Lung (tissue), 12 donors: ENCODE results near the gene RPLP1. TPM values are rescaled to one million over a fixed set of nuclear protein-coding genes. Genes with fewer than 3 reads are reported as not detected.

Source experiments
- ATAC-seq: fragments of 200-7000 bp; cut with Tn5 transposase; one replicate; pipeline ENCODE4 v1.9.1; 2020; ENCODE audit warnings: moderate number of reproducible peaks; ENCODE audit not compliant: insufficient read depth, low FRiP score
- DNase-seq, 3 donors: peaks; one replicate each; pipeline ENCODE4 v3.0.0-alpha.2; 2013 to 2017
- H3K27ac ChIP-seq, 2 donors: one replicate each; pipeline ENCODE4 v1.5.1; 2013; ENCODE audit warnings: mild to moderate bottlenecking in 2 of 2, moderate library complexity in 2 of 2, control low read depth in 1 of 2, inconsistent platforms in 1 of 2, low read depth in 1 of 2, low read length in 1 of 2
- H3K27me3 ChIP-seq, 3 donors: one replicate each; pipeline ENCODE4 v1.5.1; 2013; ENCODE audit warnings: low read length in 2 of 3; ENCODE audit not compliant: control insufficient read depth in 3 of 3, insufficient read depth in 3 of 3
- H3K36me3 ChIP-seq, 4 donors: one replicate each; pipeline ENCODE4 v1.5.1; 2013; ENCODE audit warnings: low read length in 4 of 4, mild to moderate bottlenecking in 1 of 4, moderate library complexity in 1 of 4; ENCODE audit not compliant: control insufficient read depth in 4 of 4, insufficient read depth in 4 of 4
- H3K4me1 ChIP-seq, 5 donors: one replicate each; pipeline ENCODE4 v1.5.1; 2013; ENCODE audit warnings: low read length in 5 of 5, mild to moderate bottlenecking in 2 of 5, moderate library complexity in 1 of 5; ENCODE audit not compliant: control insufficient read depth in 5 of 5, insufficient read depth in 5 of 5
- H3K4me3 ChIP-seq: one replicate; pipeline ENCODE4 v1.5.1; 2013; ENCODE audit warnings: mild to moderate bottlenecking, control low read depth, moderate library complexity
- H3K9ac ChIP-seq, 2 donors: one replicate each; pipeline ENCODE4 v1.5.1; 2013; ENCODE audit warnings: low read length in 2 of 2, control low read depth in 1 of 2; ENCODE audit not compliant: insufficient read depth in 1 of 2
- H3K9me3 ChIP-seq, 4 donors: one replicate each; pipeline ENCODE4 v1.5.1; 2013; ENCODE audit warnings: low read length in 3 of 4, mild to moderate bottlenecking in 1 of 4, moderate library complexity in 1 of 4; ENCODE audit not compliant: control insufficient read depth in 4 of 4, insufficient read depth in 3 of 4
- CTCF ChIP-seq: IDR thresholded peaks from 2 replicates; pipeline ENCODE4 v1.5.1; 2012; ENCODE audit warnings: mild to moderate bottlenecking; ENCODE audit errors: control extremely low read depth, extremely low read depth
- WGBS, 2 donors: extraction: QIAGEN DNeasy Blood & Tissue Kit; methylation state at CpG; one replicate each; pipeline ENCODE4 v1.1.7; 2013; 5-methylcytosine and 5-hydroxymethylcytosine counted together
- polyA plus RNA-seq, 2 donors: library from polyadenylated mRNA; stranded (reverse); fragments of 200-250 nt; gene quantifications; one replicate each; pipeline ENCODE4 v1.2.1, GENCODE V29; 2013
- total RNA-seq, 2 donors: library from RNA; depleted of rRNA in 1 of 2; stranded (reverse); fragments of >200 nt in 1 of 2; gene quantifications; one replicate each; pipeline ENCODE4 v1.2.1, GENCODE V29; 2014 to 2021
- donor health status: control.
- donor health status: control.
- donor health status: Bipolar disorder and iron deficiency.
- donor health status: healthy.
- donor health status: DM: yes; HTN: yes; CAD: no.

Gene RPLP1
- total and polyA plus RNA-seq, 4 donors, result 201 to 2,405 (median 1,545) TPM

- Histone ChIP-seq H3K9me3 (no peaks in the 10 kb centered on the region), H3K27ac (no peak overlapping the region), H3K4me1 (peaks cover 0 to 11% (median 0%) of the 10 kb centered on the region in 5 donors), H3K36me3 (no peaks in the 10 kb centered on the region), H3K4me3 (no peak overlapping the region), H3K9ac (no peak overlapping the region), H3K27me3 (no peaks in the 10 kb centered on the region)
- no peak for TF ChIP-seq CTCF
- 85 to 93% methylated on average over 1 of the region's 1 CpG for WGBS, 2 donors
- ATAC-seq (no peak), DNase-seq (no peak)
These were observed 47.7 kb downstream of the RPLP1 start for GRCh38 chr15:69500339-69500738.

GRCh38 chr15:69501456-69501855 is 48.8 kb downstream of the RPLP1 start:
- H3K36me3 ChIP-seq, result no peaks in the 10 kb centered on the region
- no peak overlapping the region for H3K9ac ChIP-seq
- no peak overlapping the region for H3K27ac ChIP-seq
- WGBS, 2 donors, result 95 to 96% methylated on average over 8 of the region's 8 CpGs
- H3K9me3 ChIP-seq, result no peaks in the 10 kb centered on the region
- no peak overlapping the region for H3K4me3 ChIP-seq
- peaks cover 0 to 11% (median 0%) of the 10 kb centered on the region in 5 donors for H3K4me1 ChIP-seq
- TF ChIP-seq CTCF, result no peak
- no peaks in the 10 kb centered on the region for H3K27me3 ChIP-seq
- ATAC-seq, result no peak
- no peak for DNase-seq

- no peaks in the 10 kb centered on the region for H3K9me3 ChIP-seq
- ATAC-seq (no peak), DNase-seq (no peak)
These were observed 49.9 kb downstream of the RPLP1 start for GRCh38 chr15:69502470-69503045.

More at GRCh38 chr15:69502470-69503045, 49.9 kb downstream of the RPLP1 start:
- Histone ChIP-seq H3K36me3 (no peaks in the 10 kb centered on the region), H3K4me1 (peaks cover 0 to 11% (median 0%) of the 10 kb centered on the region in 5 donors), H3K27me3 (no peaks in the 10 kb centered on the region), H3K9ac (no peak overlapping the region), H3K27ac (no peak overlapping the region), H3K4me3 (no peak overlapping the region)
- TF ChIP-seq CTCF, result no peak
- 88 to 90% methylated on average over 10 of the region's 10 CpGs for whole genome bisulfite sequencing, 2 donors
